MM.1S (cell line): ENCODE results near the gene PLA2G12B.

Source experiments
- DNase-seq: peaks from one replicate; pipeline ENCODE4 v3.0.0-alpha.2; 2015
- H2AFZ ChIP-seq: fragments of 300-600 bp; sonication (generic); 2 replicates; pipeline ENCODE4 v1.6.0; 2016; ENCODE audit warnings: antibody characterized with exemption, low read length
- H3F3A ChIP-seq: fragments of 300-600 bp; sonication (generic); 2 replicates; pipeline ENCODE4 v1.6.1; 2016; ENCODE audit warnings: mild to moderate bottlenecking, antibody characterized with exemption, low read length, moderate library complexity, mixed read lengths; ENCODE audit not compliant: insufficient read depth
- H3K27ac ChIP-seq: fragments of 300-600 bp; sonication (generic); 2 replicates; pipeline ENCODE4 v1.5.1; 2016; ENCODE audit warnings: mild to moderate bottlenecking, low read length
- H3K27me3 ChIP-seq: fragments of 300-600 bp; sonication (generic); replicated peaks from 2 replicates; pipeline ENCODE4 v1.6.0; 2016; ENCODE audit warnings: low read length; ENCODE audit not compliant: insufficient read depth
- H3K36me3 ChIP-seq: fragments of 300-600 bp; sonication (generic); replicated peaks from 2 replicates; pipeline ENCODE4 v1.6.1; 2016; ENCODE audit warnings: mild to moderate bottlenecking, low read length, mixed read lengths; ENCODE audit not compliant: insufficient read depth
- H3K4me1 ChIP-seq: fragments of 300-600 bp; sonication (generic); 2 replicates; pipeline ENCODE4 v1.6.1; 2016; ENCODE audit warnings: low read length, mixed read lengths
- H3K4me2 ChIP-seq: fragments of 300-600 bp; sonication (generic); 2 replicates; pipeline ENCODE4 v1.6.0; 2016; ENCODE audit warnings: low read depth, low read length
- H3K4me3 ChIP-seq: fragments of 300-600 bp; sonication (generic); 2 replicates; pipeline ENCODE4 v1.5.1; 2016; ENCODE audit warnings: low read length, mixed read lengths
- H3K79me2 ChIP-seq: fragments of 300-600 bp; sonication (generic); 2 replicates; pipeline ENCODE4 v1.6.1; 2016; ENCODE audit warnings: mixed run types, low read length, mixed read lengths
- H3K9ac ChIP-seq: fragments of 300-600 bp; sonication (generic); 2 replicates; pipeline ENCODE4 v1.6.1; 2016; ENCODE audit warnings: low read length, mixed read lengths
- H3K9me2 ChIP-seq: fragments of 300-600 bp; sonication (generic); replicated peaks from 2 replicates; pipeline ENCODE4 v1.6.1; 2016; ENCODE audit warnings: mild to moderate bottlenecking, low read length, mixed read lengths; ENCODE audit not compliant: insufficient read depth
- H3K9me3 ChIP-seq: fragments of 300-600 bp; sonication (generic); replicated peaks from 2 replicates; pipeline ENCODE4 v1.6.1; 2016; ENCODE audit warnings: mild to moderate bottlenecking, low read length, mixed read lengths; ENCODE audit not compliant: insufficient read depth
- H4K20me1 ChIP-seq: fragments of 300-600 bp; sonication (generic); 2 replicates; pipeline ENCODE4 v1.6.1; 2016; ENCODE audit warnings: mild to moderate bottlenecking, low read length, moderate library complexity, mixed read lengths; ENCODE audit not compliant: insufficient read depth
- CTCF ChIP-seq: fragments of 300-600 bp; sonication (generic); IDR thresholded peaks from 2 replicates; pipeline ENCODE4 v1.5.1; 2016; ENCODE audit warnings: antibody characterized with exemption, low read length, mixed read lengths
- EZH2 ChIP-seq: fragments of 300-600 bp; sonication (generic); optimal IDR thresholded peaks from 2 replicates; pipeline ENCODE3; 2017; ENCODE audit warnings: low read depth, mild to moderate bottlenecking, antibody characterized with exemption, low read length, mixed read lengths
- EZH2phosphoT487 ChIP-seq: fragments of 300-600 bp; sonication (generic); IDR thresholded peaks from 2 replicates; pipeline ENCODE4 v1.6.1; 2018; ENCODE audit warnings: antibody characterized with exemption, low read length

The PLA2G12B gene

GRCh38 chr10:72952642-72953158 is 1.9 kb downstream of the PLA2G12B start:
- no peak for DNase-seq

GRCh38 chr10:72952189-72952588 is 2.4 kb downstream of the PLA2G12B start:
- H2AFZ ChIP-seq = no peak overlapping the region
- H3K9me2 ChIP-seq = no peaks in the 10 kb centered on the region
- H3K27ac ChIP-seq = no peak overlapping the region
- TF ChIP-seq EZH2phosphoT487 (no peak), CTCF (no peak), EZH2 (no peak)
- no peaks in the 10 kb centered on the region for H3F3A ChIP-seq
- H3K79me2 ChIP-seq = no peaks in the 10 kb centered on the region
- H3K4me3 ChIP-seq = no peak overlapping the region
- H3K27me3 ChIP-seq = no peaks in the 10 kb centered on the region
- H3K4me1 ChIP-seq = no peaks in the 10 kb centered on the region
- no peak overlapping the region for H3K9ac ChIP-seq
- H3K9me3 ChIP-seq = no peaks in the 10 kb centered on the region
- no peaks in the 10 kb centered on the region for H3K36me3 ChIP-seq
- H3K4me2 ChIP-seq = no peak overlapping the region
- no peaks in the 10 kb centered on the region for H4K20me1 ChIP-seq
- no peak for DNase-seq

More at GRCh38 chr10:72952642-72953158, 1.9 kb downstream of the PLA2G12B start:
- Histone ChIP-seq H3F3A (no peaks in the 10 kb centered on the region), H3K36me3 (no peaks in the 10 kb centered on the region), H3K79me2 (no peaks in the 10 kb centered on the region), H3K4me3 (no peak overlapping the region), H3K27ac (no peak overlapping the region), H3K4me1 (no peaks in the 10 kb centered on the region), H3K9me2 (no peaks in the 10 kb centered on the region), H3K27me3 (no peaks in the 10 kb centered on the region), H4K20me1 (no peaks in the 10 kb centered on the region), H3K9me3 (no peaks in the 10 kb centered on the region), H3K9ac (no peak overlapping the region), H3K4me2 (no peak overlapping the region), H2AFZ (no peak overlapping the region)
- no peak for TF ChIP-seq EZH2phosphoT487
- TF ChIP-seq CTCF = no peak
- TF ChIP-seq EZH2 = no peak

- DNase-seq = no peak
- no peaks in the 10 kb centered on the region for H4K20me1 ChIP-seq
- no peaks in the 10 kb centered on the region for H3F3A ChIP-seq
- H3K4me1 ChIP-seq = no peaks in the 10 kb centered on the region
- no peak overlapping the region for H3K4me3 ChIP-seq
- no peak overlapping the region for H3K9ac ChIP-seq
- no peak for TF ChIP-seq EZH2
- TF ChIP-seq EZH2phosphoT487 = no peak
- no peak for TF ChIP-seq CTCF
- no peaks in the 10 kb centered on the region for H3K36me3 ChIP-seq
- no peaks in the 10 kb centered on the region for H3K79me2 ChIP-seq
- H3K27me3 ChIP-seq = no peaks in the 10 kb centered on the region
- no peaks in the 10 kb centered on the region for H3K9me2 ChIP-seq
- no peak overlapping the region for H3K27ac ChIP-seq
- no peak overlapping the region for H3K4me2 ChIP-seq
- no peak overlapping the region for H2AFZ ChIP-seq
- no peaks in the 10 kb centered on the region for H3K9me3 ChIP-seq
Measured at GRCh38 chr10:72951760-72952159, 2.8 kb downstream of the PLA2G12B start.
